B cell (primary cell): ENCODE results near the gene PDCD7. TPM values are rescaled to one million over a fixed set of nuclear protein-coding genes. Genes with fewer than 3 reads are reported as not detected.
"Not testable (repeated sequence)": the region's sequence is repeated elsewhere in the genome, so short reads cannot be mapped to it uniquely, and the experiment has no call there.

ENCODE experiments used
- ATAC-seq: fragments of 200-7000 bp; cut with Tn5 transposase; one replicate; pipeline ENCODE4 v1.10.0; 2021; ENCODE audit warnings: low read depth, mild to moderate bottlenecking, moderate number of reproducible peaks, moderate library complexity
- CTCF ChIA-PET: fragments of 350-600 bp; sonication (Branson Sonifier 250); formaldehyde crosslinking; loops from one replicate; lab custom pipeline; 2021; ENCODE audit warnings: antibody characterized with exemption, inconsistent platforms; lab: Charles Lee
- POLR2A ChIA-PET: fragments of 350-600 bp; sonication (Branson Sonifier 250); formaldehyde crosslinking; loops from one replicate; lab custom pipeline; 2021; ENCODE audit warnings: antibody characterized with exemption; lab: Charles Lee
- DNase-seq: peaks from one replicate; pipeline ENCODE4 v3.0.0; 2013
- H2AFZ ChIP-seq: 2 replicates; pipeline ENCODE4 v1.6.1; 2012; ENCODE audit warnings: mild to moderate bottlenecking, low read depth, low read length; ENCODE audit not compliant: insufficient read depth, poor library complexity, severe bottlenecking
- H3K27ac ChIP-seq, 2 donors: 1 replicate in 1 of 2; 2 replicates in 1 of 2; pipeline ENCODE4 v1.5.1; 2012 to 2013; ENCODE audit warnings: low read length in 2 of 2, mild to moderate bottlenecking in 2 of 2, moderate library complexity in 1 of 2
- H3K27me3 ChIP-seq, 4 experiments: fragments of 200-600 bp in 1 of 4; sonication (generic) in 1 of 4; replicated peaks in 1 of 4; 1 replicate in 2 of 4; 2 replicates in 2 of 4; pipeline versions ENCODE4 v1.6.1 to v1.7.0; 2013 to 2016; ENCODE audit warnings: low read length in 3 of 4, mild to moderate bottlenecking in 2 of 4, mixed read lengths in 1 of 4, moderate library complexity in 1 of 4; ENCODE audit not compliant: insufficient read depth in 4 of 4, control insufficient read depth in 3 of 4; ENCODE audit errors: control extremely low read depth in 1 of 4
- H3K36me3 ChIP-seq, 2 experiments: replicated peaks in 1 of 2; 1 replicate in 1 of 2; 2 replicates in 1 of 2; pipeline versions ENCODE4 v1.6.1 to v1.7.1; 2013; ENCODE audit warnings: low read length in 1 of 2; ENCODE audit not compliant: insufficient read depth in 2 of 2, control insufficient read depth in 1 of 2; ENCODE audit errors: control extremely low read depth in 1 of 2, extremely low read depth in 1 of 2
- H3K4me1 ChIP-seq, 2 donors: fragments of 200-600 bp in 1 of 2; sonication (generic) in 1 of 2; 1 replicate in 1 of 2; 2 replicates in 1 of 2; pipeline versions ENCODE4 v1.5.1 to v1.6.1; 2013 to 2017; ENCODE audit warnings: low read length in 2 of 2; ENCODE audit not compliant: control insufficient read depth in 2 of 2, insufficient read depth in 2 of 2
- H3K4me2 ChIP-seq: replicated peaks from 2 replicates; pipeline ENCODE3; 2012; ENCODE audit warnings: mild to moderate bottlenecking, low read depth, low read length; ENCODE audit not compliant: poor library complexity, severe bottlenecking
- H3K4me3 ChIP-seq, 5 experiments: fragments of 200-600 bp in 1 of 5; sonication (generic) in 1 of 5; 1 replicate in 3 of 5; 2 replicates in 2 of 5; pipeline versions ENCODE4 v1.5.1 to v1.7.0; 2011 to 2016; ENCODE audit warnings: low read length in 4 of 5, mild to moderate bottlenecking in 4 of 5, low read depth in 2 of 5, control low read depth in 1 of 5, moderate library complexity in 1 of 5; ENCODE audit not compliant: insufficient read depth in 1 of 5; ENCODE audit errors: control extremely low read depth in 1 of 5, extremely low read depth in 1 of 5
- H3K79me2 ChIP-seq: fragments of 200-600 bp; sonication (generic); one replicate; pipeline ENCODE4 v1.6.0; 2016; ENCODE audit warnings: low read length; ENCODE audit not compliant: control insufficient read depth, insufficient read depth
- H3K9ac ChIP-seq: fragments of 200-600 bp; sonication (generic); 2 replicates; pipeline ENCODE4 v1.6.1; 2017; ENCODE audit warnings: mild to moderate bottlenecking, low read length, moderate library complexity
- H3K9me3 ChIP-seq, 3 donors: one replicate each; pipeline versions ENCODE4 v1.6.1 to v1.7.1; 2013; ENCODE audit warnings: low read length in 2 of 3; ENCODE audit not compliant: control insufficient read depth in 2 of 3, insufficient read depth in 1 of 3; ENCODE audit errors: control extremely low read depth in 1 of 3
- H4K20me1 ChIP-seq: 2 replicates; pipeline ENCODE4 v1.6.0; 2012; ENCODE audit warnings: mild to moderate bottlenecking, low read length; ENCODE audit not compliant: insufficient read depth, control insufficient read depth, poor library complexity, severe bottlenecking
- H3K27ac Mint-ChIP-seq: one replicate; pipeline ENCODE4 v1.8.0; 2021; ENCODE audit warnings: mixed read lengths
- H3K27me3 Mint-ChIP-seq: one replicate; pipeline ENCODE4 v1.8.0; 2021; ENCODE audit warnings: mixed read lengths
- H3K4me1 Mint-ChIP-seq: one replicate; pipeline ENCODE4 v1.8.0; 2021; ENCODE audit warnings: mixed read lengths
- H3K4me3 Mint-ChIP-seq: one replicate; pipeline ENCODE4 v1.8.0; 2021; ENCODE audit warnings: mixed read lengths
- H3K9me3 Mint-ChIP-seq: one replicate; pipeline ENCODE4 v1.8.0; 2022; ENCODE audit warnings: mixed read lengths; ENCODE audit not compliant: insufficient read depth
- CTCF ChIP-seq: fragments of 200-600 bp; IDR thresholded peaks from one replicate; pipeline ENCODE4 v1.8.0; 2022; ENCODE audit warnings: antibody characterized with exemption, mild to moderate bottlenecking
- EZH2 ChIP-seq: IDR thresholded peaks from 2 replicates; pipeline ENCODE4 v1.6.1; 2012; ENCODE audit warnings: borderline replicate concordance, low read depth, mild to moderate bottlenecking, moderate library complexity, low read length; ENCODE audit not compliant: insufficient read depth, poor library complexity, severe bottlenecking
- WGBS: methylation state at CpG from one replicate; pipeline ENCODE4 v1.1.5; 2013; ENCODE audit warnings: missing lambda C conversion rate; ENCODE audit not compliant: insufficient coverage; 5-methylcytosine and 5-hydroxymethylcytosine counted together
- intact Hi-C: fragments of 100-400 bp; cut with micrococcal nuclease; formaldehyde crosslinking; loops from one replicate; pipeline ENCODE4 v1.10.0; 2022
- polyA plus RNA-seq: library from polyadenylated mRNA; depleted of rRNA; stranded (reverse); fragments of >200 nt; gene quantifications from 2 replicates; pipeline ENCODE4 v1.2.3, GENCODE V29; 2012
- total RNA-seq, 2 donors: library from RNA; stranded (reverse); fragments of 120-200 nt in 1 of 2; gene quantifications; 1 replicate in 1 of 2; 2 replicates in 1 of 2; pipeline versions ENCODE4 v1.2.3 to v1.2.4, GENCODE V29; 2013 to 2022

Gene PDCD7
- total and polyA plus RNA-seq, 2 donors (not counting 1 experiment from before 2014, with no cell fraction given), result 34.6 to 47.0 TPM

- 86% methylated on average over 2 of the region's 4 CpGs for WGBS
- peaks cover 7 to 24% of the 10 kb centered on the region in 2 experiments for H3K36me3 ChIP-seq
- ChIA-PET CTCF (interaction anchor here (0.6 to 1.0 kb wide), 2 partner anchors 116 to 481 kb away, joined by 3 read pairs; no protein-coding TSS in a partner anchor), POLR2A (no interaction called here)
- ATAC-seq, result no peak
- DNase-seq, result peak; percentile 12
- H3K9ac ChIP-seq, result peak overlapping the region; percentile 19
- no peaks in the 10 kb centered on the region for H3K9me3 Mint-ChIP-seq
- TF ChIP-seq CTCF (no peak), EZH2 (no peak)
- H3K4me2 ChIP-seq, result peak overlapping the region; percentile 43
- H3K4me3 Mint-ChIP-seq, result peak overlapping the region; percentile 75
- no peaks in the 10 kb centered on the region for H3K9me3 ChIP-seq
- H3K4me1 Mint-ChIP-seq, result peaks cover 26% of the 10 kb centered on the region
- peaks cover 17 to 20% of the 10 kb centered on the region in 2 donors for H3K4me1 ChIP-seq
- peak overlapping the region; percentile 32 for H3K27ac Mint-ChIP-seq
- H3K79me2 ChIP-seq, result peaks cover 67% of the 10 kb centered on the region
- no peaks in the 10 kb centered on the region for H3K27me3 ChIP-seq
- peak overlapping the region in 1 of 2 donors; percentile 88 for H3K27ac ChIP-seq
- H4K20me1 ChIP-seq, result peaks cover 22% of the 10 kb centered on the region
- no peaks in the 10 kb centered on the region for H3K27me3 Mint-ChIP-seq
- peak overlapping the region; percentile 42 for H2AFZ ChIP-seq
- intact Hi-C loops, result loop anchor here (10.0 kb wide), 1 partner anchor 288 kb away; no protein-coding TSS in a partner anchor
- H3K4me3 ChIP-seq, result no peak overlapping the region
Observed at GRCh38 chr15:65182538-65182937, 48.9 kb upstream of the PDCD7 start.

GRCh38 chr15:65181582-65182353, 48.2 kb upstream of the PDCD7 start:
- H3K4me3 ChIP-seq, H3K9me3 ChIP-seq, H3K27me3 ChIP-seq, H3K27me3 Mint-ChIP-seq, H3K9me3 Mint-ChIP-seq, H3K4me2 ChIP-seq, H2AFZ ChIP-seq, DNase-seq, H3K4me3 Mint-ChIP-seq, POLR2A ChIA-PET, H3K27ac Mint-ChIP-seq, H3K9ac ChIP-seq, H3K27ac ChIP-seq, ATAC-seq: not testable (repeated sequence)
- Histone ChIP-seq H3K4me1 (peaks cover 17 to 20% of the 10 kb centered on the region in 2 donors), H3K36me3 (peaks cover 9 to 32% of the 10 kb centered on the region in 2 experiments), H4K20me1 (peaks cover 22% of the 10 kb centered on the region), H3K79me2 (peaks cover 74% of the 10 kb centered on the region)
- 98% methylated on average over 6 of the region's 15 CpGs for WGBS
- CTCF ChIA-PET, result interaction anchor here (0.6 kb wide), 1 partner anchor 639 kb away, joined by 3 read pairs; no protein-coding TSS in a partner anchor
- peaks cover 26% of the 10 kb centered on the region for H3K4me1 Mint-ChIP-seq
- intact Hi-C loops, result loop anchor here (10.0 kb wide), 1 partner anchor 287 kb away; no protein-coding TSS in a partner anchor
